GM12801 (cell line): ENCODE data around the gene IKZF5.

Source experiments
- CTCF ChIP-seq: IDR thresholded peaks from one replicate; pipeline ENCODE4 v1.5.1; 2011; ENCODE audit warnings: control low read depth; ENCODE audit not compliant: insufficient read length; ENCODE audit errors: extremely low read depth

Gene IKZF5

GRCh38 chr10:122990278-122990677, 18.3 kb downstream of the IKZF5 start:
- no peak for TF ChIP-seq CTCF

- TF ChIP-seq CTCF: no peak
Observed at GRCh38 chr10:122988501-122988900, 20.1 kb downstream of the IKZF5 start.

GRCh38 chr10:122986335-122986734, 22.3 kb downstream of the IKZF5 start:
- no peak for TF ChIP-seq CTCF

- no peak for TF ChIP-seq CTCF
Observed at GRCh38 chr10:122984708-122985107, 23.9 kb downstream of the IKZF5 start.

GRCh38 chr10:122983898-122984297, 24.7 kb downstream of the IKZF5 start:
- no peak for TF ChIP-seq CTCF

- TF ChIP-seq CTCF: no peak
Observed at GRCh38 chr10:122981066-122981464, 27.5 kb downstream of the IKZF5 start.

- no peak for TF ChIP-seq CTCF
Observed at GRCh38 chr10:122980209-122981065, 28.2 kb downstream of the IKZF5 start, which contains the start of gene PSTK. PSTK (plus strand) TSS chr10:122980401; CDS start chr10:122980480, 79 bp downstream.
